AG10803 (cell line): ENCODE results near the gene HS6ST2.

Experiments
- DNase-seq: peaks from one replicate; pipeline ENCODE4 v3.0.0; 2010; ENCODE audit warnings: low read depth
- H3K4me3 ChIP-seq: 2 replicates; pipeline ENCODE4 v1.5.1; 2011; ENCODE audit warnings: mild to moderate bottlenecking, low read length, control low read depth
- CTCF ChIP-seq: conservative IDR thresholded peaks from 2 replicates; pipeline ENCODE4 v1.5.1; 2011; ENCODE audit warnings: mild to moderate bottlenecking, low read length, control low read depth, inconsistent platforms

The HS6ST2 gene

GRCh38 chrX:132750331-132751062 lies 207.9 kb downstream of the HS6ST2 start:
- peak; percentile 9 for DNase-seq
- no peak for TF ChIP-seq CTCF
- H3K4me3 ChIP-seq: no peak overlapping the region

GRCh38 chrX:132749406-132749805 lies 209.0 kb downstream of the HS6ST2 start:
- no peak for DNase-seq
- TF ChIP-seq CTCF: no peak
- H3K4me3 ChIP-seq: no peak overlapping the region

GRCh38 chrX:132748909-132749308 lies 209.5 kb downstream of the HS6ST2 start:
- DNase-seq: no peak
- no peak for TF ChIP-seq CTCF

GRCh38 chrX:132748268-132748667 lies 210.2 kb downstream of the HS6ST2 start:
- TF ChIP-seq CTCF: no peak
- no peak for DNase-seq
- no peak overlapping the region for H3K4me3 ChIP-seq

More at GRCh38 chrX:132748909-132749308, 209.5 kb downstream of the HS6ST2 start:
- H3K4me3 ChIP-seq: no peak overlapping the region

GRCh38 chrX:132745593-132745992 lies 212.8 kb downstream of the HS6ST2 start:
- no peak for DNase-seq
- no peak overlapping the region for H3K4me3 ChIP-seq
- no peak for TF ChIP-seq CTCF

GRCh38 chrX:132744470-132744869 lies 214.0 kb downstream of the HS6ST2 start:
- H3K4me3 ChIP-seq: no peak overlapping the region
- DNase-seq: no peak
- no peak for TF ChIP-seq CTCF

GRCh38 chrX:132743086-132743485 lies 215.3 kb downstream of the HS6ST2 start:
- no peak overlapping the region for H3K4me3 ChIP-seq
- no peak for TF ChIP-seq CTCF
- no peak for DNase-seq
